Stomach (tissue), 4 donors: ENCODE data around the gene NPC2.

Experiments used
- CTCF ChIP-seq, 7 experiments: fragments of 450-650 bp in 4 of 7; fragments of 200-600 bp in 3 of 7; sonication (generic) in 3 of 7; IDR thresholded peaks; one replicate each; pipeline ENCODE4 v1.5.1; 2016 to 2019; ENCODE audit warnings: antibody characterized with exemption in 7 of 7, control low read depth in 2 of 7, mild to moderate bottlenecking in 1 of 7
- POLR2A ChIP-seq, 4 donors: fragments of 450-650 bp; IDR thresholded peaks; one replicate each; pipeline ENCODE4 v1.6.1; 2016; ENCODE audit warnings: antibody characterized with exemption in 4 of 4, control low read depth in 2 of 4, mild to moderate bottlenecking in 1 of 4, moderate library complexity in 1 of 4
- POLR2AphosphoS5 ChIP-seq, 3 donors: sonication (generic); formaldehyde crosslinking; IDR thresholded peaks; one replicate each; pipeline ENCODE4 v1.6.1; 2016; ENCODE audit warnings: antibody characterized with exemption in 3 of 3

GRCh38 chr14:74522740-74523139 is 29.6 kb upstream of the NPC2 start:
- TF ChIP-seq POLR2A (IDR thresholded peaks at IDR 0.05) (no peak), CTCF (IDR thresholded peaks at IDR 0.05) (no peak), POLR2AphosphoS5 (IDR thresholded peaks at IDR 0.05) (no peak)
